ENCODE results near the gene IMMP1L. TPM values are rescaled to one million over a fixed set of nuclear protein-coding genes. Genes with fewer than 3 reads are reported as not detected.
"Not testable (repeated sequence)": the region's sequence is repeated elsewhere in the genome, so short reads cannot be mapped to it uniquely, and the experiment has no call there.

The IMMP1L gene
- total RNA-seq, 1 donor from 2014 or later, result 17.0 TPM

DNA sequence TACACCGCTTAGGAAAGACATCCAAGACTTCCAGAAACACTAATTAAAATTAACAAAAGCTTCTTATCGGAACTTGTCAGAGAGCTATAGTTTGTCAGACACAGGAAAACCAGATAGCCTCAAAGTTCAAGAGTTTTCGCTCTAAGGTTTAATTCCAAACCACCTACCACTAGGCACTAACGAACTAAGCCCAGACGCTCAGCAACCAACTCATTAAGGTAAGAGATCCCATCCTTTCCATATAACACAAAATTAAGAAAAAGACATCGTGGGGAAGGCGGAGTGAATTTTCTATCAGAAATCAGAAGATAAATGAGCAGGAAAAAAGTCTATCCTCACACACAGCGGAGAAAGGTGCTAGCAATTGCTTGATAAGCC lies 382 bp downstream of the IMMP1L start:
- H3K36me3 Mint-ChIP-seq (ENCODE audit: low read depth), result no peaks in the 10 kb centered on the region
- H3K9me3 Mint-ChIP-seq (ENCODE audit: low read depth), result no peaks in the 10 kb centered on the region
- no peaks in the 10 kb centered on the region for H3K27me3 Mint-ChIP-seq (ENCODE audit: low read depth)
- peaks cover 27% of the 10 kb centered on the region for H3K4me1 Mint-ChIP-seq (ENCODE audit: low read depth)
- TF ChIP-seq, protein P1, sequence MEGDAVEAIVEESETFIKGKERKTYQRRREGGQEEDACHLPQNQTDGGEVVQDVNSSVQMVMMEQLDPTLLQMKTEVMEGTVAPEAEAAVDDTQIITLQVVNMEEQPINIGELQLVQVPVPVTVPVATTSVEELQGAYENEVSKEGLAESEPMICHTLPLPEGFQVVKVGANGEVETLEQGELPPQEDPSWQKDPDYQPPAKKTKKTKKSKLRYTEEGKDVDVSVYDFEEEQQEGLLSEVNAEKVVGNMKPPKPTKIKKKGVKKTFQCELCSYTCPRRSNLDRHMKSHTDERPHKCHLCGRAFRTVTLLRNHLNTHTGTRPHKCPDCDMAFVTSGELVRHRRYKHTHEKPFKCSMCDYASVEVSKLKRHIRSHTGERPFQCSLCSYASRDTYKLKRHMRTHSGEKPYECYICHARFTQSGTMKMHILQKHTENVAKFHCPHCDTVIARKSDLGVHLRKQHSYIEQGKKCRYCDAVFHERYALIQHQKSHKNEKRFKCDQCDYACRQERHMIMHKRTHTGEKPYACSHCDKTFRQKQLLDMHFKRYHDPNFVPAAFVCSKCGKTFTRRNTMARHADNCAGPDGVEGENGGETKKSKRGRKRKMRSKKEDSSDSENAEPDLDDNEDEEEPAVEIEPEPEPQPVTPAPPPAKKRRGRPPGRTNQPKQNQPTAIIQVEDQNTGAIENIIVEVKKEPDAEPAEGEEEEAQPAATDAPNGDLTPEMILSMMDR (IDR thresholded peaks at IDR 0.05), result no peak
- no peak for DNase-seq (ENCODE audit: low spot score)
- peak overlapping the region; percentile 98 for H3K4me3 Mint-ChIP-seq (ENCODE audit: unreplicated experiment)
- peak overlapping the region; percentile 98 for H3K27ac Mint-ChIP-seq (ENCODE audit: unreplicated experiment)

DNA sequence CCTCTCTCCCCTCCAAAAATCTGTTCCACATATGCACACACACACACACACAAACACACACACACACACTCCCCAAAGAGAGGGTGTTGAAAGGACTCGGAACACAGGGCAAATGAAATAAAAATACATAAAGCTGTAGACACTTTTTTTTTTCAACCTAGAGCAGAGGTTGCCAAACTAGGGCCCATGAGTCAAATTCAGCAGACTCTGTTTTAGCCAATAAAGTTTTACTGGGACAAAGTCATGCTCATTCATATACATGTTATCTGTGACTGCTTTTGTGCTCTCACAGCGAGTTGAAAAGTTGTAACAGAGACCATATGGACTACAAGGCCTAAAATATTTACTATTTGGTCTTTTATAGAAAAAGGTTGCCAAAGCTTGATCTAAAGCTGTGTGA lies 8.9 kb downstream of the IMMP1L start:
- TF ChIP-seq, protein P1 (IDR thresholded peaks at IDR 0.05), result no peak

DNA sequence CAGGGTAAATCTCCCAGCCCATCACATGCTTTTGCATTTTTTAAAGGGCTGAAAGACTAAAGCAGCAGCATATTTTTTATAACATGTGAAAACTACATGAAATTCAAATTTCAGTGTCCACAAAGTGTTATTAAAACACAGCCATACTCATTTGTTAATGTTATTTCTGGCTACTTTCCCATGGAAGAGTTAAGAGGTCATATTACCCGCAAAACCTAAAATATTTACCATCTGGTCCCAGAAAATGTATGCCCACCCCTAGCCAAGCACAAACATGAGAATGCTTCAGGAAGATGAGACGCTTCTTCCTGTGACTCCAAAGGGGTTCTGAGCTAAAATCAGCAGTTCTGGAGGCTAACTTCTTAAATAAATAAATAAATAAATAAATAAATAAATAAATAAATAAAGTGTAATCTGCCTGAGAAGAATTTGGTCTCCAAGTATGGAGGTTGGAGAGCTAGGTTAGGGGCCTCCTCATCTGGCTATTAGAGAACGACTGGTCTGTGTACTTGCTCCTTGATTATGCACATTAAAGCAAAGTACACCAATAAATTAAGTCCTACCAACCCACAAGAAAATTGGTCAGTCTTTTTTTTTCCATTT lies 9.7 kb downstream of the IMMP1L start:
- no peak overlapping the region for H3K4me3 Mint-ChIP-seq (ENCODE audit: unreplicated experiment)
- H3K27ac Mint-ChIP-seq (ENCODE audit: unreplicated experiment), result peak overlapping the region; percentile 1
- no peak for DNase-seq (ENCODE audit: low spot score)
- TF ChIP-seq, protein P1 (IDR thresholded peaks at IDR 0.05), result no peak
- H3K36me3 Mint-ChIP-seq (ENCODE audit: low read depth), result peaks cover 6% of the 10 kb centered on the region
- peaks cover 24% of the 10 kb centered on the region for H3K4me1 Mint-ChIP-seq (ENCODE audit: low read depth)
- peaks cover 2% of the 10 kb centered on the region for H3K9me3 Mint-ChIP-seq (ENCODE audit: low read depth)
- no peaks in the 10 kb centered on the region for H3K27me3 Mint-ChIP-seq (ENCODE audit: low read depth)

More for the DNA sequence above, 8.9 kb downstream of the IMMP1L start:
- Mint-ChIP-seq H3K4me3 (ENCODE audit: unreplicated experiment) (no peak overlapping the region), H3K36me3 (ENCODE audit: low read depth) (no peaks in the 10 kb centered on the region), H3K9me3 (ENCODE audit: low read depth) (no peaks in the 10 kb centered on the region), H3K4me1 (ENCODE audit: low read depth) (peaks cover 24% of the 10 kb centered on the region), H3K27ac (ENCODE audit: unreplicated experiment) (no peak overlapping the region), H3K27me3 (ENCODE audit: low read depth) (no peaks in the 10 kb centered on the region)
- DNase-seq (ENCODE audit: low spot score), result no peak

DNA sequence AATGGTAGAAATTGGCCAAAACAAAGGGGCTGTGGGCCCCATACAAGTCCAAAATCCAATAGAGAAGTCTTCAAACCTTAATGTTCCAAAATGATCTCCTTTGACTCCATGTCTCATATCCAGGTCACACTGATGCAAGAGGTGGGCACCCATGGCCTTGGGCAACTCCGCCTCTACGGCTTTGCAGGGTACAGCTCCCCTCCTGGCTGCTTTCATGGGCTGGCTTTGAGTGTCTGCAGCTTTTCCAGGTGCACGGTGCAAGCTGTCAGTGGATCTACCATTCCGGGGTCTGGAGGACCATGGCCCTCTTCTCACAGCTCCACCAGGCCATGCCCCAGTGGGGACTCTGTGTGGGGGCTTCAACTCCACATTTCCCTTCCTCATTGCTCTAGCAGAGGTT lies 15.7 kb downstream of the IMMP1L start:
- not testable (repeated sequence) for H3K36me3 Mint-ChIP-seq (ENCODE audit: low read depth); DNase-seq (ENCODE audit: low spot score); H3K4me3 Mint-ChIP-seq (ENCODE audit: unreplicated experiment); H3K27me3 Mint-ChIP-seq (ENCODE audit: low read depth); H3K27ac Mint-ChIP-seq (ENCODE audit: unreplicated experiment); H3K9me3 Mint-ChIP-seq (ENCODE audit: low read depth)
- H3K4me1 Mint-ChIP-seq (ENCODE audit: low read depth), result peaks cover 22% of the 10 kb centered on the region

DNA sequence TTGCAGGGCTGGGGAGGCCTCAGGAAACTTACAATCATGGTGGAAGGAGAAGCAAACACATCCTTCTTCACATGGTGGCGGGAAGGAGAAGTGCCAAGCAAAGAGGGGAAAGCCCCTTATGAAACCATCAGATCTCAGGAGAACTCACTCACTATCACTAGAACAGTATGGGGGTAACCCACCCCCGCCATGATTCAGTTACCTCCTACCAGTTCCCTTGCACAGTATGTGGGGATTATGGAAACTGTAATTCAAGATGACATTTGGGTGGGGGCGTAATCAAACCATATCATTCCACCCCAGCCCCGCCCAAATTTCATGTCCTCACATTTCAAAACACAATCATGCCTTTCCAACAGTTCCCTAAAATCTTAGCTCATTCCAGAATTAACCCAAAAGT lies 16.2 kb downstream of the IMMP1L start:
- TF ChIP-seq, protein P1 (IDR thresholded peaks at IDR 0.05), result no peak
- Mint-ChIP-seq H3K4me1 (ENCODE audit: low read depth) (peaks cover 17% of the 10 kb centered on the region), H3K27me3 (ENCODE audit: low read depth) (no peaks in the 10 kb centered on the region), H3K9me3 (ENCODE audit: low read depth) (peaks cover 2% of the 10 kb centered on the region), H3K27ac (ENCODE audit: unreplicated experiment) (no peak overlapping the region), H3K4me3 (ENCODE audit: unreplicated experiment) (no peak overlapping the region), H3K36me3 (ENCODE audit: low read depth) (peaks cover 8% of the 10 kb centered on the region)
- DNase-seq (ENCODE audit: low spot score), result no peak

DNA sequence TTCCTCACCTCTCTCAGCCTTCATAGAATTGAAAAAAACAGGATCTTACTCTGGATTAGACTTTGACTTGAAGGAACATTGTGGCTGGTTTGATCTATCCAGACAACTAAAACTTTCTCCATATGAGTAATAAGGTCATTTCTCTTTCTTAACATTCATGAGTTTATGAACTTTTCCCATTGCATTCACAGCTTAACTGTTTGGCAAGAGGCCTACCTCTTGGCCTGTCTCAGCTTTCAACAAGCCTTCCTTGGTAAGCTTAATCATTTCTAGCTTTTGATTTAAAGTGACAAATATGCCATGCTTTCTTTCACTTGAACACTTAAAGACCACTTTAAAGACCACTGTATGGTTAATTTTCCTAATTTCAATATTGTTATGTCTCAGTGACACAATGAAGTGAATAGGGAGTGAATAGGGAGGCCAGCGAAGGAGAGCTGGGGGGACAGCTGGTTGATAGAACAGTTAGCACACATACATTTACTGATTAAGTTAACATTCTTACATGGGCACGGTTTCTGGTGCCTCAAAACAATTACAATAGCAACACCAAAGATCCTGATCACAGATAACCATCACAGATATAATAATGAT lies 17.0 kb downstream of the IMMP1L start:
- Mint-ChIP-seq H3K27me3 (ENCODE audit: low read depth) (no peaks in the 10 kb centered on the region), H3K4me1 (ENCODE audit: low read depth) (peaks cover 16% of the 10 kb centered on the region), H3K9me3 (ENCODE audit: low read depth) (peaks cover 2% of the 10 kb centered on the region), H3K36me3 (ENCODE audit: low read depth) (peaks cover 8% of the 10 kb centered on the region), H3K27ac (ENCODE audit: unreplicated experiment) (no peak overlapping the region), H3K4me3 (ENCODE audit: unreplicated experiment) (no peak overlapping the region)
- no peak for DNase-seq (ENCODE audit: low spot score)
- TF ChIP-seq, protein P1 (IDR thresholded peaks at IDR 0.05), result no peak
